ENCODE data around the gene PRDM5.

DNA sequence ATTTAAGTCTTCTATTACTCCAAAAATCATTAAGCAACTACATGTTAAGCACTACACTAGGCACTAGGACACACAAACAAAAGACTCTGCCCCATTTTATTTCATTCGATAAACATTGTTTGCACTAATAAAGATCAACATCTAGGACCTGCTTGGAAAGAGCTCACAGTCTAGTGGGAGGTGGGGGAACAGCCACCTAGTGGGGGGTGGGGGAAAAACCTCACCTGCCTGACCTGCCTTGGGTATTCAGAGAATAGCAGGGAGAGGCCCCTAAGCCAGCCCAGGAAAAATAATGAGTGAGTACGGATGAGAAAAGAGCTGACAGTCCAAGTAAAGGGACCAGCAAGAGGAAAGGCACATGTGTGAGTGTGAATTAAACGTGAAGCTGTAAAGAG is 52.2 kb downstream of the PRDM5 start:
- no peak for TF ChIP-seq POLR2A (IDR thresholded peaks at IDR 0.05; ENCODE audit: low read depth, low read length)
- no peak for TF ChIP-seq POLR2AphosphoS5 (IDR thresholded peaks at IDR 0.05; ENCODE audit: low read depth, low read length)
- no peak for TF ChIP-seq TAF1 (IDR thresholded peaks at IDR 0.05; ENCODE audit: low read depth, low read length)
- TF ChIP-seq SPI1 (IDR thresholded peaks at IDR 0.05; ENCODE audit: low read depth, low read length), result no peak

All from GM12891 (cell line).